Renal cortex interstitium (tissue), 11 donors: ENCODE data around the gene RANBP9. TPM values are rescaled to one million over a fixed set of nuclear protein-coding genes. Genes with fewer than 3 reads are reported as not detected.

Experiments used
- DNase-seq, 11 donors: peaks; one replicate each; pipeline ENCODE4 v3.0.0-alpha.2; 2013; ENCODE audit warnings: low read depth in 9 of 11, low spot score in 4 of 11; ENCODE audit errors: extremely low read depth in 1 of 11
- polyA plus RNA-seq, 3 donors: library from polyadenylated mRNA; unstranded; fragments of 120-200 nt; gene quantifications; one replicate each; pipeline ENCODE4 v1.2.1, GENCODE V29; 2013; ENCODE audit not compliant: insufficient read length in 3 of 3

Gene RANBP9
- polyA plus RNA-seq, 3 donors: 45.8 to 48.7 (median 46.6) TPM

GRCh38 chr6:13666194-13667105, 45.2 kb downstream of the RANBP9 start:
- DNase-seq: no peak

GRCh38 chr6:13664703-13665352, 46.8 kb downstream of the RANBP9 start:
- no peak for DNase-seq

GRCh38 chr6:13663986-13664385, 47.6 kb downstream of the RANBP9 start:
- DNase-seq: no peak

GRCh38 chr6:13662651-13663334, 48.8 kb downstream of the RANBP9 start:
- DNase-seq: no peak

DNA sequence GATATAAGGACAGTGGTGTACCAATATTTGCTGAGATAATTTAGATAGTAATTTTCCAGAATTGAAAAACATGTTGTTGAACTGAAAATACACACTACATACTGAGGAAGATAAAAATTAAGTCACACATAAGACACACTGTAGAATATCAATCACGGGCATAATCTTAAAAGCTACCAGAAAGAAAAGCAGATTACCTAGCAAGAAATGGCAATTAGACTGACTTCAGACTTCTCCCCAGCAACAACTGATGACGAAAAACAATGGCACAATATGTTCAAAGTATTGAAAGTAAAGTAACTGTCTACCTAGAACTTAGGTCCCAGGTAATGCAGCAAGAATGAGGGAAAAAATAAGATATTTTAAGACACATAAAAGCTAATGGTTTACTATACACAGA, 50.0 kb downstream of the RANBP9 start:
- DNase-seq: no peak

- DNase-seq: no peak
Measured at GRCh38 chr6:13660893-13661292, 50.7 kb downstream of the RANBP9 start.

GRCh38 chr6:13660273-13660672, 51.4 kb downstream of the RANBP9 start:
- DNase-seq: no peak

- no peak for DNase-seq
Measured at GRCh38 chr6:13655700-13656099, 55.9 kb downstream of the RANBP9 start.

GRCh38 chr6:13654496-13654895, 57.1 kb downstream of the RANBP9 start:
- DNase-seq: peak in 1 of 11 donors; percentile 8

- no peak for DNase-seq
Measured at GRCh38 chr6:13653296-13653695, 58.3 kb downstream of the RANBP9 start.

DNA sequence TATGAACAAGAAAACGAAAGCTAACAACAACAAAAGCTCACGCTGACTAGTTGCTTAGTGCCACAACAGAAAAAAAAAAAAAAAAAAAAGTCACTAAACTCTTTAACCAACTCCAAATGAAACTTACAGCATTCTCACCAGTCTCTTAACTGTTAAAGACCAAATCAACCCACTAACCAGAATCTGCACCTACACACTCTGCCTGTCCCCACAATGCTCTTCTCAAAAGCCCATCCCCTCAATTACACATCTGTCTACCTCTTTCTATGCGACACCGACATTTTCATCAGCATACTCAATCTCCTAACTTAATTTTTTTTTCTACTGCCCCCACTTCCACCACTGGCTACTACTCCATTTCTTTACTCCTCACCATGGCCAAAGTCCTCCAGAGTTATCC, 62.2 kb downstream of the RANBP9 start:
- DNase-seq: no peak

GRCh38 chr6:13648850-13649249, 62.8 kb downstream of the RANBP9 start:
- no peak for DNase-seq

DNA sequence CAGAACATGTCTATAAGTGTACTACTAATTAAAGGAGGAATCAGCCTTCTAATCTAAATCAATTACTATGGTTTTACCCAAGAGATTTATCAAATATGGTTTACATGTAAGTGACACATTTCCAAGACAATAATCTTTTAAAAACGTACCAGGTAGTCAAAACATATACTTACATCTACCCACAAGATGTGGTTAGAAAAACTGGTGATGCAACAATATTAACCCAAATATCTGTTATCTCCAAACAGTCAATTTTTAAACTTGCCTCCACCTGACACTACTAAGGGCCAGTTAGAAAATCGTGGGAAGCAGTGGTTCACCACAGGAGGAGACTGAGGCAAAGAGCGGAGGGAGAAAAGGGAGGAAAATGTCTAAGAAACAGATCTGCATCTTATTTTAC, 68.5 kb downstream of the RANBP9 start:
- DNase-seq: no peak

DNA sequence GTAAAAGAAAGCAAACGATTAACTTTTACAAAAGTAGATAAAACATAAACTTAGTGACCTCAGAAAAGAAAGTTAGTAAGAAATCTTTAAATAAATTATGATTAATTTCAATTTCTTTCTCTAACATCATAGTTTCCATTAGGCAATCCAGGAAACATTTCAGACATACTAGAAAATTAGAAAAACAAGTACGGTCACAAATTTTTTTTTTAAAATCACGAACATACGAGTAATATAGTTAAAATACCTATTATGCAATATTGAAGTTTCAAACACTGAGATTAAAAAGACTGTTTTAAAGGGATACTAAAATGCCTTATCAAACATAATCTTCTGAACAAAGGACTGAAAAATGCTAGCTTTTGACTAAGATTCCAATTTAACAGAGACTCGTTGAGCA, 70.3 kb downstream of the RANBP9 start:
- DNase-seq: no peak

GRCh38 chr6:13638626-13639025, 73.0 kb downstream of the RANBP9 start:
- DNase-seq: no peak

- no peak for DNase-seq
Measured at GRCh38 chr6:13638014-13638413, 73.6 kb downstream of the RANBP9 start.

DNA sequence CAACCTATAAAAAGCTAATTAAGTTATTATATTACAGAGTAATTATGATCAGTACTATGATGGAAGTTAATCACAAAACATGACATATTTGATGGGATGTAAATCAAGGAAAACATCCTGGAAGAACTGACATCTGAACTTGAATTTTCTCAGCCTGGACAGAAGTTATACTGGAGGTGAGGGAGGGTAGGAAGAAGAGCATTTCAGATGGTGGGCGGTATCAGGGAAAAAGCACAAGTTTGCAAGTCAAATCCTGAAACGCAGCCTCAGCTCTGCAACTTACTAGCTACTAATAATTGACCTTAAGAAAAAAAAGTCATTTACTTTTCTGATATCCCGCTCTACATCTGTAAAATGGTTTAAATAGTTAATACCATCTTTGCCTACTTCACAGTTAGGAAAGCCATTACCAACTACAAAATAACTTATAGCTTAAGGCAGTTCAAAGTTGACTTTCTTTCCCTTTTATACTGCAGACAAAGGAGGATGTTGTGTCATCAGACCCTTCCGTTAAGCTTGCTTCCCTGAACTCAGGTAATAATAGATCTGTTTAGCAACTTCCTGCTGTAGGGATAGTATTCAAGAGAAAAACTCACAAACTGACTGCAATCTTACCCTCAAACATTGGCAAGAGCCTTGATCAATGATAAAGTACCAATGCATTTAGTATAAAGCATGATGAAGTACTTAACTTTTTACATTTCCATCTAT, 75.5 kb downstream of the RANBP9 start:
- no peak for DNase-seq

- DNase-seq: no peak
Measured at GRCh38 chr6:13633343-13633742, 78.3 kb downstream of the RANBP9 start.

GRCh38 chr6:13630499-13630898, 81.1 kb downstream of the RANBP9 start:
- DNase-seq: no peak
